Measurements from ENCODE around the gene RSBN1L. TPM values are rescaled to one million over a fixed set of nuclear protein-coding genes. Genes with fewer than 3 reads are reported as not detected.
"Not testable (repeated sequence)": the region's sequence is repeated elsewhere in the genome, so short reads cannot be mapped to it uniquely, and the experiment has no call there.

The RSBN1L gene
- total RNA-seq, 1 donor from 2014 or later = 28.8 TPM

DNA sequence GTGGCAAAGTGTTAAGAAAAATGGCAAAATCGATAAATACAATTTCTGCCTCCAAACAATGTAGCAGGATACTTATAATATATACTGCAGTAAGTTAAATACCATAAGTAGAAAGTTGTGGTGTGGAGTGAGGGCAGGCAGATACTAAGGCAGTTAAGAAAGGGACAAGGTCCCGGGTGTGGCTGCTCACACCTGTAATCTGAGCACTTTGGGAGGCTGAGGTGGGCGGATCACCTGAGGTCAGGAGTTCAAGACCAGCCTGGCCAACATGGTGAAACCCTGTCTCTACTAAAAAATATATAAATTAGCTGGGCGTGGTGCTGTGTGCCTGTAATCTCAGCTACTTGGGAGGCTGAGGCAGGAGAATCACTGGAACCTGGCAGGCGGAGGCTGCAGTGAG lies 21.3 kb downstream of the RSBN1L start:
- DNase-seq (ENCODE audit: low spot score) = not testable (repeated sequence)

DNA sequence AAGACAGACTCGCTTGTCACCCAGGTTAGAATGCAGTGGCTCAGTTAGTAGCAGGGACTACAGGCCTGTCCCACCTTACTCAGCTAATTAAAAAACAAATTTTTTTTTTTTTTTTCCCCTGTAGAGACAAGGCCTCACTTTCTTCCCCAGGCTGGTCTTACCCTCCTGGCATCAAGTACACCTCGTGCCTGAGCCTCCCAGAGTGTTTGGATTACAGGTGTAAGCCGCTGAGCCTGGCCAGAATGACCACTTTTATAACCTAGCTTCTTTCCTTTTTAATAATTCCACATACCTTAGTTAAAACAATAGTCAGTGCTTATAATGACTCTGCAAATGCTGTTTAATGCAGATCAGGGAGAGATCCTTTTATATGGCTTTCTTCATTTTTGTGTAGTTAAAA lies 31.3 kb downstream of the RSBN1L start:
- no peaks in the 10 kb centered on the region for H3K27me3 Mint-ChIP-seq (ENCODE audit: low read depth)
- no peaks in the 10 kb centered on the region for H3K9me3 Mint-ChIP-seq
- intact Hi-C loops (cut with micrococcal nuclease) = no loop called here
- H3K4me1 Mint-ChIP-seq (ENCODE audit: low read depth) = peaks cover 18% of the 10 kb centered on the region
- no peak for DNase-seq (ENCODE audit: low spot score)
- peaks cover 9% of the 10 kb centered on the region for H3K36me3 Mint-ChIP-seq (ENCODE audit: low read depth)
- no peak overlapping the region for H3K27ac Mint-ChIP-seq
- no peak overlapping the region for H3K4me3 Mint-ChIP-seq (ENCODE audit: low read depth)

More for the DNA sequence above, 21.3 kb downstream of the RSBN1L start:
- H3K9me3 Mint-ChIP-seq; H3K27ac Mint-ChIP-seq; intact Hi-C loops (cut with micrococcal nuclease); H3K4me3 Mint-ChIP-seq (ENCODE audit: low read depth); H3K27me3 Mint-ChIP-seq (ENCODE audit: low read depth): not testable (repeated sequence)
- Mint-ChIP-seq H3K4me1 (ENCODE audit: low read depth) (peaks cover 19% of the 10 kb centered on the region), H3K36me3 (ENCODE audit: low read depth) (peaks cover 19% of the 10 kb centered on the region)

DNA sequence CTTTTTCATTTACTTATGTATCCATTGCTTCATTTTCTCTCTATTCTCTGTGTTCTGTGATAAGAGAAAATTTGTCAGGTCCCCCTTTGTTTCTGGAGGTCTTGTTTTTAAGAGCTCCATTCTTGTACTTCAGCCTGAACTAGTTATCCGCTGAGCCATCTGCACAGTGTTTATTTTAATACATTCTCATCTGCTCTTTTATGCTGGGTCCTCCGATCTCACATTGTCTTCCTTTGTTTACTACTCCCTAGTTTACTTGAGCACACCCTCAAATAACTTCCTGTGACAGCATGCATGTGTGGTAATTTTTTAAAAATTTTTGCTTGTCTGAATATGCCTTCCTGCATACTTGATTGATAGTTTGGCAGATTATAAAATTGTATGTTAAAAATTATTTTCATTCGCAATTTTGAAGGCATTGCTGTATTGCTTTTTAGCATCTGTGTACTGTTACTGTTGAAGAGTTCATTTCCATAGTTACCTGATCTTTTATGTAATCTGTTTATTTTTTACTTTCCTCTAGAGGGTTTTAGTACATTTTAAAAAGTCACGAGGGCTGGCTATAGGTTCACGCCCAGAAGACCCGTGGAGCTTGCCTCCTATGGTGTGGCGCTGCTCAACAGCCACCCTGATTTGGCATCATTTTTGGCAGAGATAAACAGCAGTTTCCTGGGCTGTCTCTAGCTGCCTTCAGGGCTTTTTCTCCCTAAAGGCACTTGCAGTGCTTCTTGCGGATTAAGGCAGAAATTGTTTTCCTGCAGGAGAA lies 31.9 kb downstream of the RSBN1L start:
- intact Hi-C loops (cut with micrococcal nuclease) = no loop called here
- Mint-ChIP-seq H3K27me3 (ENCODE audit: low read depth) (no peaks in the 10 kb centered on the region), H3K9me3 (no peaks in the 10 kb centered on the region), H3K4me3 (ENCODE audit: low read depth) (no peak overlapping the region), H3K36me3 (ENCODE audit: low read depth) (peaks cover 9% of the 10 kb centered on the region), H3K4me1 (ENCODE audit: low read depth) (peaks cover 20% of the 10 kb centered on the region), H3K27ac (no peak overlapping the region)
- DNase-seq (ENCODE audit: low spot score) = no peak

DNA sequence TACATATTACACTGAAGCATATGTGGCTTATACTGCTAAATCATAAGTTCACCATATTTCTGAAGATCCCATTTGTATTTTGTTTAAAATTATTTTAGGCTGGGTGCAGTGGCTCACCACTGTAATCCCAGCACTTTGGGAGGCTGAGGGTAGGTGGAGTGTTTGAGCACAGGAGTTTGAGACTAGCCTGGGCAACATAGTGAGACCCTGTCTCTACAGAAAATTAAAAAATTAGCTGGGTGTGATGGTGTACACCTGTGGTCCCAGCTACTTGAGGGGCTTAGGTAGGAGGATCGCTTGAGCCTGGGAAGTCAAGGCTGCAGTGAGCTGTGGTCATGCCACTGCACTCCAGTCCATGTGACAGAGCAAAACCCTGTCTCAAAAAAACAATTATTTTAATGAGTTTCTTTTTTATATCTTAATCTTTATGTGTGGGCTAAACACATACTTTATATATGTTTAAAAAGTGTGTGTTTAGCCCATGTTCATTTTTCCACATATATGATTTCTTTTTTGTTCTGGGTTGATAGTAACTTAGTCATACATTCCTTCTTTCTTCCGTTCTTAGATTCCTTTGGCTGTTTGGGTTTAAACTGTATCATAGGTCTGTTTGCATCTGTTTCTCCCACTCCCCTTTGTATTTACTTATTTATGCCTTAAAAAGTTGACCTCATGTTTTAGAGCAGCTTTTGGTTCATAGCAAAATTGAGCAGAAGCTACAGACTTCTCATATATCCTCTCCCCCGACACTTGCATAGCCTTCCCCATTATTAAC lies 33.5 kb downstream of the RSBN1L start:
- peaks cover 9% of the 10 kb centered on the region for H3K36me3 Mint-ChIP-seq (ENCODE audit: low read depth)
- H3K27ac Mint-ChIP-seq = no peak overlapping the region
- intact Hi-C loops (cut with micrococcal nuclease) = no loop called here

DNA sequence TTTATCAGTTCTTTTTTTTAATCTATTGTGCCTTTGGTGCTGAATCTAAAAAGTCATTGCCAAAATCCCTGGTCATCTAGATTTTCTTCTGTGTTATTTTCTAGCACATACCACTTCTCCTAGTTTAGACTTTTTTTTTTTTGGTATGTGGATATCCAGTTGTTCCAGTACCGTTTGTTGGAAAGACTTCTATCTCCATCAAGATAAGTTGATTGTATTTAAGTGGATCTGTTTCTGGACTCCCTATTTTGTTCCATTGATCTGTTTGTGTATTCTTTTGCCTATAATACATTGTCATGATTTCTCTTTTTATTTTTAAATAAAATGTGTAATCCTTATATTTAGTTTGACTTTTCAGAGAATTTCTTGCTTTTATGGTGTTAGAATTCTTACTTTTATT lies 35.5 kb downstream of the RSBN1L start:
- no peaks in the 10 kb centered on the region for H3K27me3 Mint-ChIP-seq (ENCODE audit: low read depth)
- intact Hi-C loops (cut with micrococcal nuclease) = no loop called here
- peaks cover 25% of the 10 kb centered on the region for H3K4me1 Mint-ChIP-seq (ENCODE audit: low read depth)
- H3K27ac Mint-ChIP-seq = no peak overlapping the region
- H3K36me3 Mint-ChIP-seq (ENCODE audit: low read depth) = peaks cover 10% of the 10 kb centered on the region
- H3K4me3 Mint-ChIP-seq (ENCODE audit: low read depth) = no peak overlapping the region
- DNase-seq (ENCODE audit: low spot score) = no peak
- H3K9me3 Mint-ChIP-seq = no peaks in the 10 kb centered on the region

More for the DNA sequence above, 33.5 kb downstream of the RSBN1L start:
- H3K27me3 Mint-ChIP-seq (ENCODE audit: low read depth) = no peaks in the 10 kb centered on the region
- peaks cover 21% of the 10 kb centered on the region for H3K4me1 Mint-ChIP-seq (ENCODE audit: low read depth)
- DNase-seq (ENCODE audit: low spot score) = no peak
- H3K4me3 Mint-ChIP-seq (ENCODE audit: low read depth) = no peak overlapping the region
- H3K9me3 Mint-ChIP-seq = no peaks in the 10 kb centered on the region

DNA sequence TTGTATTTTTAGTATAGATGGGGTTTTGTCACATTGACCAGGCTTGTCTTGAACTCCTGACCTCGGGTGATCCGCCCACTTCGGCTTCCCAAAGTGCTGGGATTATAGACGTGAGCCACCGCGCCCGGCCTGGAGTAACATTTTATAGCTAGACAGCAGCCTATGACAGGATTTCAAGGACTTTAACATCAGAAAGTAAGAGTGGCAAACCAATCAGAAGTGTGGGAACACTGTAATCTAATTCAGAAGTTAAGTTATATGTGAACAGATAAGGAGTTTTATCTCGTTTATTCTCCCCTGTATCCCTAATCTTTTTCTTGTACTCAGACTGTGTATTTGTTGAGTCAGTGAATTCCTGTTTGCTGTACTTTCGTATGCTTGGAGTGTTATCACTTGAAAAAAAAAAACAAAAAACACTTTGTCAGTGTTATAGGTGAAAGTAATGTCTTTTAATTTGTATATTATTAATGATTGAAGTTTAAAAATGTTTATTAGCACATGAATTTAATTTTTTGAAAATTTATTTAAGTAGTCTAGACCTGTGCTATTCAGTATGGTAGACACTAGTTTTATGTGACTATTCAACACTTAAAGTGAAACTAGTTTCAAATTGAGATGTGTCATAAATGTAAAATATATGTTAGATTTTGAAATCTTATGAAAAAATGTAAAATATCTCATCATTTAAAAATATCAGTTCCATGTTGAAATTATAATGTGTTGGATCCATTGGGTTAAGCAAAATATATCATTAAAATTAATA lies 38.6 kb downstream of the RSBN1L start:
- Mint-ChIP-seq H3K27ac (no peak overlapping the region), H3K36me3 (ENCODE audit: low read depth) (peaks cover 24% of the 10 kb centered on the region), H3K27me3 (ENCODE audit: low read depth) (no peaks in the 10 kb centered on the region), H3K9me3 (no peaks in the 10 kb centered on the region), H3K4me3 (ENCODE audit: low read depth) (no peak overlapping the region), H3K4me1 (ENCODE audit: low read depth) (peaks cover 18% of the 10 kb centered on the region)
- intact Hi-C loops (cut with micrococcal nuclease) = no loop called here
- DNase-seq (ENCODE audit: low spot score) = no peak

DNA sequence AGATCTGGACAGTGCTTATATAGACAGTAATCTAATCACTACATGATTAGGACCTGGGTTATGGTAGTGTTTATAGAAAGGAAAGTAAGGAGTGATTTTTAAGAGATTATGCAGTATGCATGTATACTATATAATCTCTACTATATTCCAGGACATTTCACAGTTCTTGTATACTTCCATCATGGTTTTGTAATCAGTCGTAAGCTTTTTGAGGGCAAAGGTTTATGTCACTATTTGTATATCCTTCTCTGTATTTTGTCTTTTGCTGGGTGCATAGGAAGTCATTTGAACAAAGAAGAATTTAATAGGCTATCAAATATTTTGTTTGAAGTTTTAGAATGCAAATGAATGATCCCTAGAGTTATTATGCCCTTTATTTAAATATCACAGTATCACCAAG lies 39.2 kb downstream of the RSBN1L start:
- intact Hi-C loops (cut with micrococcal nuclease) = no loop called here
- Mint-ChIP-seq H3K9me3 (no peaks in the 10 kb centered on the region), H3K4me3 (ENCODE audit: low read depth) (no peak overlapping the region), H3K27ac (no peak overlapping the region), H3K36me3 (ENCODE audit: low read depth) (peaks cover 26% of the 10 kb centered on the region), H3K4me1 (ENCODE audit: low read depth) (peaks cover 13% of the 10 kb centered on the region), H3K27me3 (ENCODE audit: low read depth) (no peaks in the 10 kb centered on the region)
- DNase-seq (ENCODE audit: low spot score) = no peak

DNA sequence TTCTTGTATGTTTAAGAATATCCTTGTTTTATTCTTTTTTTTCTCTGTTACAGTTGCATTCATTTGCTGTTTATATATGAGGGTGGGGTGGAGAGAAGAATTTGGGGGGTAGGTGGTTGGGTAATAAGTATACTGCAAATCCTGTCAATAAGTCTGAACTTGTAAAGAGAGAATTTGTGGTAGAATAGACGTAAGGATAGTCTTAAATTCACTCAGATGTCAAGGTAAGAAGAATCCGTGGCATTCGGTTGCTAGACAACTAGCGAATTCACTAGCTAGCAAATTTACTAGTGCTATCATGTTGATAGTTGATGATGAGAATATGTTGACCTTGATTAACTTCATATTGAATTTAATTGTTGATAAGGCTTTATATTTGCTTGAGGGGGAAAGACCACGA lies 40.7 kb downstream of the RSBN1L start:
- Mint-ChIP-seq H3K27ac (no peak overlapping the region), H3K4me1 (ENCODE audit: low read depth) (peaks cover 10% of the 10 kb centered on the region), H3K36me3 (ENCODE audit: low read depth) (peaks cover 22% of the 10 kb centered on the region), H3K27me3 (ENCODE audit: low read depth) (no peaks in the 10 kb centered on the region), H3K9me3 (no peaks in the 10 kb centered on the region), H3K4me3 (ENCODE audit: low read depth) (no peak overlapping the region)
- no peak for DNase-seq (ENCODE audit: low spot score)
- intact Hi-C loops (cut with micrococcal nuclease) = no loop called here

DNA sequence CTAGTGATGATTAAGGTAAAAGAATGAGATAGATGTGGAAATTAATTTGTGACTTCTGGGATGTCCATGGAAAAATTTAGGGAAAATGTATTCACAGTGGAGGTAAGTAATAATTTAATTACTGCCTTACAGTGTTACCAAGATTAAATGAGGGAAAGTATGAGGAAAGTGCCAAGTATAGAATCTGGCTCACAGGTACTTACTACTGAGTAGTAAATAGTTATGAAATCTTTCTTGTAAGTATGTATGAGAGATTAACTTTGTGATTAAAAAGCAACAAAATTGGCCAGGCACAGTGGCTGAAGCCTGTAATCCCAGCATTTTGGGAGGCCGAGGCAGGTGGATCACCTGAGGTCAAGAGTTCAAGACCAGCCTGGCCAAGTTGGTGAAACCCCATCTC lies 42.1 kb downstream of the RSBN1L start:
- intact Hi-C loops (cut with micrococcal nuclease) = no loop called here
- peaks cover 7% of the 10 kb centered on the region for H3K4me1 Mint-ChIP-seq (ENCODE audit: low read depth)
- H3K4me3 Mint-ChIP-seq (ENCODE audit: low read depth) = no peak overlapping the region
- H3K27ac Mint-ChIP-seq = no peak overlapping the region
- no peaks in the 10 kb centered on the region for H3K27me3 Mint-ChIP-seq (ENCODE audit: low read depth)
- no peak for DNase-seq (ENCODE audit: low spot score)
- H3K9me3 Mint-ChIP-seq = no peaks in the 10 kb centered on the region
- H3K36me3 Mint-ChIP-seq (ENCODE audit: low read depth) = peaks cover 26% of the 10 kb centered on the region

DNA sequence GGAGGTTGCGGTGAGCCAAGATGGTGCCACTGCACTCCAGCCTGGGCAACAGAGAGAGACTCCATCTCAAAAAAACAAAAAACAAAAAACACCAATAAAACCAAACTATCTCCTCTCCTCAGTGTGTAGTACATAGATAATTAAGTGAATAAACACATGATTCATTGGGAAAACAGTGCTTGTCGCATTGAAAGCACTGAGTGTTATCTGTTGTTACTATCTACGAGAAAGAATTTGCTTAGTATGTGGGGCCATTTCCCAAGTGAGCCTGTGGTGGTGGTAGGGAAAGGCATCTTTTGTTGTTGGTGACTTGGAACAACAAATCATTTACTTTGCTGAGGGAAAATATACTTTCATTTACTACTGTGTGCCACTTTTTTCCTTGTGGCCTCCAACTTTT lies 42.6 kb downstream of the RSBN1L start:
- H3K27ac Mint-ChIP-seq = no peak overlapping the region
- no peak overlapping the region for H3K4me3 Mint-ChIP-seq (ENCODE audit: low read depth)
- H3K27me3 Mint-ChIP-seq (ENCODE audit: low read depth) = no peaks in the 10 kb centered on the region
- no peaks in the 10 kb centered on the region for H3K9me3 Mint-ChIP-seq
- no peak for DNase-seq (ENCODE audit: low spot score)
- H3K4me1 Mint-ChIP-seq (ENCODE audit: low read depth) = peaks cover 10% of the 10 kb centered on the region
- H3K36me3 Mint-ChIP-seq (ENCODE audit: low read depth) = peaks cover 30% of the 10 kb centered on the region
- intact Hi-C loops (cut with micrococcal nuclease) = no loop called here

DNA sequence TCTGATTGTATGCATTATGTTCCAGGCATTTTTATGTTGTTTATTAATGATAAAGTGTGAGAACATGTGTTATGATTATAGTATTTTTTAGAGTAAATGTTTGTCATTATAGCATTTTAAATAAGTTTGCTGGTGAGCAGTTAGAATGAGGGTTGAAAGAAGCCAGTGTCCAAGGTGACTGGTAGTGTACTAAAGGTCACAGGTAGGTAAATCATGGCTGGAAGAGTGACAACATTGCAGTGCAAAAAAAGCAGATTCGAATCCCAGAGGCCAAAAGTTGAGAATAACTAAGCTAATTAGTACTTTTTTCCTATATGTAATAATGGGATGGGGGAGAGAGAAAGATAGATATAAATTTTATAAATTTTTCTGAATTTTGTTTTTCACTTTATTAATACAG lies 44.0 kb downstream of the RSBN1L start:
- Mint-ChIP-seq H3K4me3 (ENCODE audit: low read depth) (no peak overlapping the region), H3K27ac (no peak overlapping the region), H3K36me3 (ENCODE audit: low read depth) (peaks cover 33% of the 10 kb centered on the region), H3K27me3 (ENCODE audit: low read depth) (no peaks in the 10 kb centered on the region), H3K4me1 (ENCODE audit: low read depth) (peaks cover 9% of the 10 kb centered on the region), H3K9me3 (no peaks in the 10 kb centered on the region)
- DNase-seq (ENCODE audit: low spot score) = no peak
- intact Hi-C loops (cut with micrococcal nuclease) = no loop called here

DNA sequence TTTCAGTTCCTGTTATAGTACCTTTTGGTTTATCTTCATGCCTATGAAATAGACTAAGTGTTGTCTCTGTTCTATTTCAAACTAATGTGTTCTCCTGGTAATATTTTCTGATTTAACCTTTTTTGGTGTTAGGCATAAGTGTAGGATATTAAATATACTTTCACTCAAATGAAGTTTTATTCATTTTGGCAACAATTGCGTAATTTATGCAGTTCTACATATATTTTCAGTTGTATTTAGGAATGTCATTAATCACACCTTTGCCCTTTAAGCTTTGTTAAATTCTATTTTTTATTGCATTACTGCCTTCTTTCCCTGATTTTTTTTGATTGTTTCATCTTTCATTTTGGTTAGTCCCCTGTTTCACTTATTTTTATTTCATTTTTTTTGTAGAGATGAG lies 47.3 kb downstream of the RSBN1L start:
- DNase-seq (ENCODE audit: low spot score) = no peak
- Mint-ChIP-seq H3K4me3 (ENCODE audit: low read depth) (no peak overlapping the region), H3K27me3 (ENCODE audit: low read depth) (no peaks in the 10 kb centered on the region), H3K9me3 (no peaks in the 10 kb centered on the region), H3K27ac (no peak overlapping the region), H3K4me1 (ENCODE audit: low read depth) (peaks cover 7% of the 10 kb centered on the region), H3K36me3 (ENCODE audit: low read depth) (peaks cover 23% of the 10 kb centered on the region)
- intact Hi-C loops (cut with micrococcal nuclease) = no loop called here

DNA sequence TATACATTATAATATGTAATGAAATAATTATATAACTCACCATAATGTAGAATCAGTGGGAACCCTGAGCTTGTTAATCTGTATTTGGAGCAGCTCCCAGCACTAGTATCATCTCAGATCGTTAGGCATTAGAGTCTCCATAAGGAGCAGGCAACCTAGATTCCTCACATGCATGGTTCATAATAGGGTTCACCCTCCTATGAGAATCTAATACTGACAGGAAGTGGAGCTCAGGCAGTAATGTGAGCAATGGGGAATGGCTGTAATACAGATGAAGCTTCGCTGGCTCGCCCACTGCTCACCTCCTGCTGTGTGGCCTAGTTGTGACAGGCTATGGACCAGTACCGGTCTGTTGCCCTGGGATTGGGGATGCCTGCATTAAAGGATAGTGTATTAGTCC lies 49.5 kb downstream of the RSBN1L start:
- no peak for DNase-seq (ENCODE audit: low spot score)
- H3K36me3 Mint-ChIP-seq (ENCODE audit: low read depth) = peaks cover 29% of the 10 kb centered on the region
- intact Hi-C loops (cut with micrococcal nuclease) = no loop called here
- H3K27ac Mint-ChIP-seq = no peak overlapping the region
- H3K4me3 Mint-ChIP-seq (ENCODE audit: low read depth) = no peak overlapping the region
- H3K27me3 Mint-ChIP-seq (ENCODE audit: low read depth) = no peaks in the 10 kb centered on the region
- no peaks in the 10 kb centered on the region for H3K9me3 Mint-ChIP-seq
- H3K4me1 Mint-ChIP-seq (ENCODE audit: low read depth) = peaks cover 9% of the 10 kb centered on the region

Measured in activated T-helper 2 cell treated with anti-CD3 and anti-CD28 coated beads, Interferon-gamma antibody, Interleukin-2, Interleukin-4, amounts not matched to agents 10 μg/mL and 5 μg/mL and 100 μg/mL, durations not matched to agents 14 hours and 24 hours and 36 hours (primary cell).